K562 (cell line): ENCODE data around the gene TRAF1. TPM values are rescaled to one million over a fixed set of nuclear protein-coding genes. Genes with fewer than 3 reads are reported as not detected.

Source experiments
- ATAC-seq: fragments of 200-7000 bp; cut with Tn5 transposase; 3 replicates; pipeline ENCODE4 v1.9.1; 2020; ENCODE audit warnings: moderate library complexity
- BruUV-seq: library from RNA; stranded (reverse); fragments of 400-500 nt; replicated peaks from 2 replicates; lab custom pipeline; 2021; lab: Mats Ljungman, UMichigan
- CTCF ChIA-PET: fragments of 300-600 bp; formaldehyde crosslinking; extraction: SDS; loops from one replicate; lab custom pipeline; 2021; ENCODE audit warnings: low intra/inter-chr PET ratio; lab: Yijun Ruan, JAX
- POLR2A ChIA-PET: fragments of 300-600, 350-650 bp; sonication (Branson Sonifier 250); formaldehyde crosslinking; extraction: SDS; loops from one replicate; lab custom pipeline; 2021; ENCODE audit warnings: antibody characterized with exemption, inconsistent platforms; lab: Yijun Ruan, JAX
- DNase-seq, 4 experiments: peaks; one replicate each; pipeline versions ENCODE4 v3.0.0 to v3.0.0-alpha.2; 2011 to 2018; ENCODE audit warnings: low spot score in 3 of 4, mixed read lengths in 3 of 4; ENCODE audit errors: extremely low read depth in 1 of 4
- FAIRE-seq: peaks from 2 replicates; lab custom pipeline; 2011; peaks lifted over from hg19 to GRCh38; lab: Jason Lieb, UNC
- H2AFZ ChIP-seq: 2 replicates; pipeline ENCODE4 v1.6.0; 2011; ENCODE audit warnings: low read depth, low read length, control low read depth, inconsistent platforms
- H3K27ac ChIP-seq: fragments of 200-600 bp; 3 replicates; pipeline ENCODE4 v1.8.0; 2011; ENCODE audit warnings: low read depth, mild to moderate bottlenecking, control low read depth, inconsistent platforms, low read length, moderate library complexity, mixed read lengths; ENCODE audit errors: extremely low read depth
- H3K27me3 ChIP-seq, 2 experiments: fragments of 300-600 bp in 1 of 2; 2 replicates in 1 of 2; 3 replicates in 1 of 2; pipeline versions ENCODE4 v1.6.0 to v1.8.0; 2011; ENCODE audit warnings: inconsistent platforms in 2 of 2, low read length in 2 of 2, mild to moderate bottlenecking in 1 of 2, mixed read lengths in 1 of 2, moderate library complexity in 1 of 2; ENCODE audit not compliant: control insufficient read depth in 2 of 2, insufficient read depth in 2 of 2
- H3K36me3 ChIP-seq: fragments of 300-600 bp; 3 replicates; pipeline ENCODE4 v1.8.0; 2011; ENCODE audit warnings: mild to moderate bottlenecking, low read length, inconsistent platforms; ENCODE audit not compliant: control insufficient read depth, insufficient read depth
- H3K4me1 ChIP-seq, 2 experiments: fragments of 200-600 bp in 1 of 2; replicated peaks in 1 of 2; 2 replicates in 1 of 2; 3 replicates in 1 of 2; pipeline versions ENCODE4 v1.5.1 to v1.8.0; 2011; ENCODE audit warnings: inconsistent platforms in 2 of 2, low read length in 2 of 2, mild to moderate bottlenecking in 1 of 2, mixed read lengths in 1 of 2, moderate library complexity in 1 of 2; ENCODE audit not compliant: control insufficient read depth in 2 of 2, insufficient read depth in 2 of 2
- H3K4me2 ChIP-seq: 2 replicates; pipeline ENCODE4 v1.6.1; 2011; ENCODE audit warnings: low read length, control low read depth, inconsistent platforms, mixed read lengths; ENCODE audit not compliant: insufficient read depth
- H3K4me3 ChIP-seq: fragments of 200-600 bp; sonication (generic), shearing (Covaris generic); 2 replicates; pipeline ENCODE4 v1.5.1; 2016; ENCODE audit warnings: control low read depth, inconsistent platforms
- H3K79me2 ChIP-seq: fragments of 200-600 bp; 3 replicates; pipeline ENCODE4 v1.8.0; 2011; ENCODE audit warnings: low read length, inconsistent platforms; ENCODE audit not compliant: control insufficient read depth, insufficient read depth
- H3K9ac ChIP-seq, 2 experiments: 2 replicates each; pipeline versions ENCODE4 v1.6.0 to v1.6.1; 2011; ENCODE audit warnings: low read depth in 2 of 2, low read length in 2 of 2, control low read depth in 1 of 2, inconsistent platforms in 1 of 2, mild to moderate bottlenecking in 1 of 2, mixed read lengths in 1 of 2; ENCODE audit not compliant: insufficient read depth in 1 of 2
- H3K9me1 ChIP-seq: one replicate; pipeline ENCODE4 v1.6.0; 2011; ENCODE audit warnings: inconsistent platforms, mild to moderate bottlenecking, low read length, moderate library complexity; ENCODE audit not compliant: control insufficient read depth, insufficient read depth
- H3K9me3 ChIP-seq: replicated peaks from 2 replicates; pipeline ENCODE4 v1.5.1; 2011; ENCODE audit warnings: low read depth, low read length, inconsistent platforms; ENCODE audit not compliant: control insufficient read depth, insufficient read depth
- H4K20me1 ChIP-seq: replicated peaks from 2 replicates; pipeline ENCODE4 v1.6.1; 2011; ENCODE audit warnings: low read length, inconsistent platforms, mixed read lengths; ENCODE audit not compliant: control insufficient read depth, insufficient read depth
- HCFC1 ChIP-seq: IDR thresholded peaks from 2 replicates; pipeline ENCODE4 v1.6.1; 2012; ENCODE audit warnings: low read depth, low read length, improper control_type of control experiment
- MLX ChIP-seq, 2 experiments: fragments of 450-650 bp in 1 of 2; sonication (generic) in 1 of 2; formaldehyde crosslinking; conservative IDR thresholded peaks; 2 replicates each; pipeline versions ENCODE4 v1.4.0 to v1.8.1; 2020 to 2022; ENCODE audit warnings: mild to moderate bottlenecking in 1 of 2, missing genetic modification reagents in 1 of 2
- MYC ChIP-seq, 2 experiments: fragments of 250-450 bp in 1 of 2; sonication (Bioruptor Pico) in 1 of 2; IDR thresholded peaks; 2 replicates each; pipeline versions ENCODE4 v1.5.1 to v1.6.1; 2012 to 2021; ENCODE audit warnings: low read depth in 2 of 2, borderline replicate concordance in 1 of 2, improper control_type of control experiment in 1 of 2, low read length in 1 of 2, mild to moderate bottlenecking in 1 of 2, moderate library complexity in 1 of 2
- NEUROD1 ChIP-seq: fragments of 150-350 bp; IDR thresholded peaks from 2 replicates; pipeline ENCODE4 v1.6.1; 2014; ENCODE audit warnings: borderline replicate concordance, low read length, low read depth; ENCODE audit not compliant: partially characterized antibody
- RAD21 ChIP-seq, 2 experiments: fragments of 250-450 bp in 1 of 2; fragments of 450-650 bp in 1 of 2; sonication (Bioruptor Pico) in 1 of 2; formaldehyde crosslinking in 1 of 2; IDR thresholded peaks in 1 of 2; conservative IDR thresholded peaks in 1 of 2; 2 replicates each; pipeline versions ENCODE4 v1.4.0 to v1.8.0; 2020 to 2022; ENCODE audit warnings: mild to moderate bottlenecking in 2 of 2, moderate library complexity in 1 of 2
- SMAD1 ChIP-seq: fragments of 150-350 bp; IDR thresholded peaks from 2 replicates; pipeline ENCODE4 v1.6.1; 2014; ENCODE audit warnings: low read length, low read depth; ENCODE audit not compliant: partially characterized antibody
- SMC3 ChIP-seq: conservative IDR thresholded peaks from 2 replicates; pipeline ENCODE4 v1.6.1; 2011; ENCODE audit warnings: low read depth, low read length, improper control_type of control experiment; ENCODE audit not compliant: insufficient read depth
- ZC3H11A ChIP-seq: IDR thresholded peaks from 2 replicates; pipeline ENCODE4 v1.6.1; 2012; ENCODE audit warnings: low read depth, low read length, improper control_type of control experiment
- ZHX1 ChIP-seq: fragments of 150-350 bp; conservative IDR thresholded peaks from 2 replicates; pipeline ENCODE4 v1.6.1; 2014; ENCODE audit warnings: low read length
- ZMIZ1 ChIP-seq, 2 experiments: fragments of 150-350 bp in 1 of 2; IDR thresholded peaks; 2 replicates each; pipeline ENCODE4 v1.6.1; 2012 to 2016; ENCODE audit warnings: low read depth in 2 of 2, low read length in 2 of 2, mild to moderate bottlenecking in 1 of 2, moderate library complexity in 1 of 2
- WGBS: fragments of 100-300 bp; shearing (Covaris generic); methylation state at CpG from one replicate; pipeline ENCODE4 v1.1.6; 2016; ENCODE audit warnings: low coverage, mixed read lengths; ENCODE audit not compliant: insufficient coverage; ENCODE audit errors: missing lambda C conversion rate; 5-methylcytosine and 5-hydroxymethylcytosine counted together
- in situ Hi-C: fragments of 300-500 bp; cut with MboI; formaldehyde crosslinking; loops from 4 replicates; pipeline ENCODE4 v1.15.0; 2018; ENCODE audit warnings: inconsistent platforms, mixed read lengths
- intact Hi-C: fragments of 100-400 bp; cut with micrococcal nuclease; formaldehyde crosslinking; loops from 2 replicates; pipeline ENCODE4 v1.14.2; 2022
- polyA plus RNA-seq, 8 experiments: library from polyadenylated mRNA; depleted of rRNA in 4 of 8; stranded (reverse) in 5 of 8; unstranded in 3 of 8; fragments of >200 nt; fragmentation: Nextera tagmentation in 2 of 8; fragmentation: Illumina TruSeq in 1 of 8; extraction: Ambion mirVana in 2 of 8; extraction: Trizol in 1 of 8; gene quantifications; 2 replicates each; pipeline versions ENCODE4 v1.2.1 to v1.2.3, GENCODE V29; 2011 to 2014; ENCODE audit warnings: inconsistent platforms in 1 of 8, missing spikeins in 1 of 8
- total RNA-seq, 7 experiments: library from RNA; depleted of rRNA in 6 of 7; stranded (reverse); fragments of >200 nt in 6 of 7; fragmentation: Illumina TruSeq in 2 of 7; extraction: Trizol in 2 of 7; gene quantifications; 2 replicates each; pipeline versions ENCODE4 v1.2.1 to v1.2.3, GENCODE V29; 2011 to 2021; ENCODE audit warnings: low replicate concordance in 1 of 7

TRAF1 gene
- total and polyA plus RNA-seq, 9 of the 15 experiments (the other 6 are each of a cell fraction or from before 2014, with no cell fraction given) = 0.01 to 1.1 (median 0.04) TPM; not detected in 2

GRCh38 chr9:120868676-120869359, 57.8 kb downstream of the TRAF1 start:
- peak; percentile 87 for FAIRE-seq
- Histone ChIP-seq H3K27ac (peak overlapping the region; percentile 76), H3K9ac (peak overlapping the region; percentile 59 to 89), H4K20me1 (no peaks in the 10 kb centered on the region), H3K9me3 (no peaks in the 10 kb centered on the region), H3K36me3 (peaks cover 88% of the 10 kb centered on the region), H3K4me1 (peaks cover 13 to 27% of the 10 kb centered on the region in 2 experiments), H3K4me3 (peak overlapping the region; percentile 41), H3K79me2 (peaks cover 26% of the 10 kb centered on the region), H3K27me3 (no peaks in the 10 kb centered on the region), H2AFZ (peak overlapping the region; percentile 91), H3K9me1 (peaks cover 8% of the 10 kb centered on the region), H3K4me2 (peak overlapping the region; percentile 89)
- BruUV-seq = no TSS peak
- POLR2A ChIA-PET = interaction anchor here (0.5 to 15.5 kb wide), 12 partner anchors 10 to 75 kb away, joined by 3 to 464 read pairs (median 5); partner anchors contain the start of genes FBXW2, PHF19 and PSMD5
- CTCF ChIA-PET = interaction anchor here (0.7 kb wide), 1 partner anchor 1382 kb away, joined by 3 read pairs; no protein-coding TSS in a partner anchor
- 1% methylated on average over 34 of the region's 52 CpGs for WGBS
- intact Hi-C loops (loop anchor here (1.0 to 10.0 kb wide), 5 partner anchors 8 to 254 kb away; partner anchors contain the start of gene PHF19), in situ Hi-C loops (no loop called here)
- DNase-seq = peak; percentile 100
- ATAC-seq = peak; percentile 98
- TF ChIP-seq ZMIZ1 (IDR thresholded peaks at IDR 0.05; ENCODE audit: low read depth in 2 of 2, low read length in 2 of 2) = peak; percentile 42 to 77; a peak in 1 of 4 replicates
- peak; percentile 79 for TF ChIP-seq SMC3
- TF ChIP-seq MYC (IDR thresholded peaks at IDR 0.05; ENCODE audit: low read depth, low read length) = peak; percentile 97
- TF ChIP-seq MYC (CRISPR knock-in tag; IDR thresholded peaks at IDR 0.05; ENCODE audit: borderline replicate concordance, low read depth) = no peak
- peak in 1 of 2 experiments; percentile 94; a peak in 2 of 4 replicates for TF ChIP-seq RAD21 (CRISPR knock-in tag; conservative IDR thresholded peaks at IDR 0.05 in 1 of 2, IDR thresholded peaks at IDR 0.05 in 1 of 2)
- peak; percentile 48; the same call in 1 of the 2 replicates for TF ChIP-seq ZC3H11A
- peak in 1 of 2 experiments; percentile 94; a peak in 1 of 4 replicates for TF ChIP-seq MLX (CRISPR knock-in tag; conservative IDR thresholded peaks at IDR 0.05)
- peak; percentile 86 for TF ChIP-seq NEUROD1
- TF ChIP-seq ZHX1 = peak; percentile 78
- peak; percentile 57; the same call in 1 of the 2 replicates for TF ChIP-seq HCFC1
- TF ChIP-seq SMAD1 = peak; percentile 93
